Pancreas (tissue), 10 donors: ENCODE results near the gene RHBDL2. TPM values are rescaled to one million over a fixed set of nuclear protein-coding genes. Genes with fewer than 3 reads are reported as not detected.
"Not testable (repeated sequence)": the region's sequence is repeated elsewhere in the genome, so short reads cannot be mapped to it uniquely, and the experiment has no call there.

Experiments
- ATAC-seq, 4 donors: fragments of 200-7000 bp; cut with Tn5 transposase; one replicate each; pipeline versions ENCODE4 v1.8.0 to v1.9.1; 2020; ENCODE audit warnings: mild to moderate bottlenecking in 4 of 4, moderate library complexity in 4 of 4
- DNase-seq, 6 donors: peaks; one replicate each; pipeline ENCODE4 v3.0.0-alpha.2; 2020
- FAIRE-seq: peaks from 2 replicates; lab custom pipeline; 2012; peaks lifted over from hg19 to GRCh38; lab: Jason Lieb, UNC
- H3K27ac ChIP-seq, 4 donors: fragments of 200-600 bp; sonication (generic); 1 replicate in 3 of 4; 2 replicates in 1 of 4; pipeline versions ENCODE4 v1.5.0 to v1.8.0; 2020
- H3K27me3 ChIP-seq, 4 donors: fragments of 200-600 bp; one replicate each; pipeline ENCODE4 v1.8.0; 2021
- H3K36me3 ChIP-seq, 3 donors: fragments of 200-600 bp; sonication (generic) in 1 of 3; one replicate each; pipeline versions ENCODE4 v1.5.0 to v1.8.0; 2020 to 2021
- H3K4me1 ChIP-seq, 3 donors: fragments of 200-600 bp; one replicate each; pipeline ENCODE4 v1.8.0; 2021
- H3K4me3 ChIP-seq, 4 donors: fragments of 200-600 bp; sonication (generic) in 2 of 4; one replicate each; pipeline versions ENCODE4 v1.5.0 to v1.8.0; 2020 to 2021
- H3K9me3 ChIP-seq, 4 donors: fragments of 200-600 bp; one replicate each; pipeline ENCODE4 v1.8.0; 2021
- CTCF ChIP-seq, 4 donors: fragments of 200-600 bp; sonication (generic) in 3 of 4; IDR thresholded peaks; one replicate each; pipeline versions ENCODE4 v1.5.0 to v1.8.0; 2021; ENCODE audit warnings: antibody characterized with exemption in 4 of 4
- WGBS, 2 donors: extraction: QIAGEN DNeasy Blood & Tissue Kit; methylation state at CpG; one replicate each; pipeline ENCODE4 v1.1.7; 2013; 5-methylcytosine and 5-hydroxymethylcytosine counted together
- intact Hi-C, 3 donors: fragments of 100-400 bp; cut with DNase I; formaldehyde crosslinking; loops; one replicate each; pipeline versions ENCODE4 v1.11.1 to v1.14.2; 2022
- polyA plus RNA-seq, 2 donors: library from polyadenylated mRNA; stranded (reverse); fragments of 200-250 nt; gene quantifications; one replicate each; pipeline ENCODE4 v1.2.3, GENCODE V29; 2013
- total RNA-seq, 6 donors: library from RNA; stranded (reverse); fragmentation: NEBNext Ultra II Directional in 4 of 6; extraction: Animal tissue kit (Norgen Biotek cat#: 25700) in 4 of 6; gene quantifications; one replicate each; pipeline versions ENCODE4 v1.2.1 to v1.2.4, GENCODE V29; 2021 to 2023
- donor health status: healthy with polysubstance abuse.
- donor health status: DM: no; HTN: no; CAD: no; lungs with moderate emphysema.
- donor health status: DM: no; HTN: no; CAD: no.
- donor health status: control.
- donor health status: control.
- donor health status: Bipolar disorder and iron deficiency.
- donor health status: DM: yes; HTN: yes; CAD: no.
- donor health status: DM: no; HTN: no; CAD: no.
- donor health status: DM: no; HTN: no; CAD: no.
- donor health status: DM: yes; HTN: yes; CAD: no.

RHBDL2 gene
- total and polyA plus RNA-seq, 8 donors: 0.05 to 1.9 (median 0.39) TPM

DNA sequence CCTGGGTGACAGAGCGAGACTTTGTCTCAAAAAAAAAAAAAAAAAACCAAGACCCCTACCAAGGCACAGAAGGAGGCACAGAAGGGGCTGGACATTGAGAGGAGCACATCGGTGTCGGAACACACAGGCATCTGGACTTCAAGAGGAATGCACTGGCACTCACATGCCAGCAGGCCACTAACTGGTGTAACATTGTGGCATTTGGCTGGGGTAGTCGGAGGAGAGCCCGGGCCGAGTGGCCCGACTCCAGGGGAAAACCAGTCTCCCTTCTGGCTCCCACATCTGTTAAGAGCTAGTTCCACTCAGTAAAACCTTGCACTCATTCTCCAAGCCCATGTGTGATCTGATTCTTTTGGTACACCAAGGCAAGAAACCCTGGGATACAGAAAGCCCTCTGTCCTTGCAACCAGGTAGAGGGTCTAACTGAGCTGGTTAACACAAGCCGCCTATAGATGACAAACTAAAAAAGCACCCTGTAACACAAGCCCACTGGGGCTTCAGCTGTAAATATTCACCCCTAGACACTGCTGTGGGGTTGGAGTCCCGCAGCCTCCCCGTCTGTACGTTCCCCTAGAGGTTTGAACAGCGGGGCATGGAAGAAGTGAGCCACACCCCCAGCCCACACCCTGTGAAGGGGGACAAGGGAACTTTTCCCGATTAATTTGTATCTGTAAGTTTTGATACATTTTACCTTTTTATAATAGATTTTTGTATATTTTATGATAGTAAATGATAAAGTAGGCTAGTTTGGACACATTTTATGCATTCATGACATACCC lies 32.2 kb upstream of the RHBDL2 start:
- WGBS, 2 donors: 72 to 75% methylated on average over 13 of the region's 13 CpGs
- ATAC-seq (no peak), FAIRE-seq (no peak), DNase-seq (no peak)
- peaks cover 0 to 7% (median under 1%) of the 10 kb centered on the region in 3 donors for H3K4me1 ChIP-seq
- intact Hi-C loops: no loop called here
- TF ChIP-seq CTCF (IDR thresholded peaks at IDR 0.05): no peak
- no peaks in the 10 kb centered on the region for H3K27me3 ChIP-seq
- H3K4me3 ChIP-seq: no peak overlapping the region
- no peaks in the 10 kb centered on the region for H3K36me3 ChIP-seq
- H3K9me3 ChIP-seq: no peaks in the 10 kb centered on the region
- H3K27ac ChIP-seq: no peak overlapping the region

- WGBS, 2 donors: 59 to 69% methylated on average over 6 of the region's 6 CpGs
- H3K36me3 ChIP-seq, H3K4me3 ChIP-seq, FAIRE-seq, DNase-seq, H3K27ac ChIP-seq, H3K9me3 ChIP-seq, H3K27me3 ChIP-seq, H3K4me1 ChIP-seq, ATAC-seq, intact Hi-C loops: not testable (repeated sequence)
These were observed 31.5 kb upstream of the RHBDL2 start for GRCh38 chr1:38973145-38973544.

DNA sequence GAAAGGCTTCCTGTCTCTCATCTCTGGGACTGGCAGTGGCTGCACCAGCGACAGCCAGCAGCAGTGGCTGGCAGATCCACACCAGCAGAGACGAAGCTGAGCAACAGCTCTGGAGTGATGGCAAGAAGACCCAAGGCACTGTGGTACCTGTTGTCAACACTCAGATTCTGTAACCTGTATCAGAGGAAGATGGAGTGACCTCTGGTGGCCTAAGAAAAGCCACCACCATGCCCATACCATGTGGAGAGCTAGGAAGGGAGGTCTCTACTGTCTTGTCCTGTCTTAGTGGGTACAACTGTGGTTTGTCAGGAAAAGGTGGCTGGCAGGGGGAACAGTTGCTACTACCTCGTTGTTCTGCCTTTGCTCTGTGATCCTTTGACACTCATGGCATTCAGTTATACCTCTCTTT lies 22.5 kb upstream of the RHBDL2 start:
- no peaks in the 10 kb centered on the region for H3K36me3 ChIP-seq
- FAIRE-seq (no peak), DNase-seq (no peak), ATAC-seq (no peak)
- intact Hi-C loops: no loop called here
- no peaks in the 10 kb centered on the region for H3K27me3 ChIP-seq
- peaks cover 0 to 3% (median 1%) of the 10 kb centered on the region in 3 donors for H3K4me1 ChIP-seq
- H3K27ac ChIP-seq: no peak overlapping the region
- no peak overlapping the region for H3K4me3 ChIP-seq
- 57 to 62% methylated on average over 3 of the region's 3 CpGs for WGBS, 2 donors
- H3K9me3 ChIP-seq: no peaks in the 10 kb centered on the region
- TF ChIP-seq CTCF (IDR thresholded peaks at IDR 0.05): no peak

- DNase-seq: no peak
- H3K4me1 ChIP-seq: no peaks in the 10 kb centered on the region
- intact Hi-C loops: no loop called here
- no peaks in the 10 kb centered on the region for H3K9me3 ChIP-seq
- no peak overlapping the region for H3K27ac ChIP-seq
- H3K4me3 ChIP-seq: no peak overlapping the region
- FAIRE-seq: no peak
- H3K27me3 ChIP-seq: no peaks in the 10 kb centered on the region
- ATAC-seq: no peak
- TF ChIP-seq CTCF (IDR thresholded peaks at IDR 0.05): no peak
- no peaks in the 10 kb centered on the region for H3K36me3 ChIP-seq
- 80 to 89% methylated on average over 7 of the region's 7 CpGs for WGBS, 2 donors
These were observed 20.9 kb upstream of the RHBDL2 start for GRCh38 chr1:38962560-38962959.

DNA sequence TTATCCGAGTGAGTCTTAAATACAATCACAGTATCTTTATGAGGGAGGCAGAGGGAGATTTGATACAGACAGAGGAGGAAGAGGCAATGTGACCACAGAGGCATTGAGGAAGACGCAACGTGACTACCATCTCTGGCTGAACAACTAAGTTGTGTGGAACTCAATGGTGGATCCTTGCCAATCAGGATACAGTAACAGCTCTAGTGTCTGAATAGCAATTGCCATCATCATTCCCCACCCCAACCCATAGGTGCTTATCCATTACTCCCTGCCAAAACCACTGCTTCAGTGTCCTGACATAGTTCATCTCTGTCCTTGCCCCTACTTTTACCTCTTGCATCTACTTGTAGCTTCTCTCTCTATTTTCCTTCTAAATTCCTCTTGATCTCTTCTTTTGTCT lies 20.5 kb upstream of the RHBDL2 start:
- no peak overlapping the region for H3K27ac ChIP-seq
- ATAC-seq: no peak
- no peaks in the 10 kb centered on the region for H3K27me3 ChIP-seq
- DNase-seq: no peak
- intact Hi-C loops: no loop called here
- no peak overlapping the region for H3K4me3 ChIP-seq
- H3K4me1 ChIP-seq: no peaks in the 10 kb centered on the region
- no peaks in the 10 kb centered on the region for H3K36me3 ChIP-seq
- TF ChIP-seq CTCF (IDR thresholded peaks at IDR 0.05): no peak
- FAIRE-seq: no peak
- H3K9me3 ChIP-seq: no peaks in the 10 kb centered on the region
- 85 to 89% methylated on average over 3 of the region's 3 CpGs for WGBS, 2 donors
